GM10266 (cell line): ENCODE data around the gene MRPL23.

ENCODE experiments used
- DNase-seq: peaks from one replicate; pipeline ENCODE4 v3.0.0; 2012; ENCODE audit errors: extremely low spot score
- CTCF ChIP-seq: IDR thresholded peaks from 2 replicates; pipeline ENCODE4 v1.5.1; 2012; ENCODE audit warnings: mild to moderate bottlenecking, low read depth; ENCODE audit not compliant: control insufficient read depth, insufficient read depth; ENCODE audit errors: missing control alignments

MRPL23 gene

GRCh38 chr11:1958367-1958766 lies 11.2 kb downstream of the MRPL23 start:
- DNase-seq: no peak
- no peak for TF ChIP-seq CTCF

- no peak for TF ChIP-seq CTCF
Observed at GRCh38 chr11:1959786-1960185, 12.7 kb downstream of the MRPL23 start.

GRCh38 chr11:1963864-1964263 lies 16.7 kb downstream of the MRPL23 start:
- TF ChIP-seq CTCF: no peak
- DNase-seq: no peak

More at GRCh38 chr11:1959786-1960185, 12.7 kb downstream of the MRPL23 start:
- no peak for DNase-seq

GRCh38 chr11:1964348-1964747 lies 17.2 kb downstream of the MRPL23 start:
- no peak for DNase-seq
- TF ChIP-seq CTCF: no peak

- no peak for DNase-seq
- TF ChIP-seq CTCF: no peak
Observed at GRCh38 chr11:1964955-1965354, 17.8 kb downstream of the MRPL23 start.

GRCh38 chr11:1966531-1966930 lies 19.4 kb downstream of the MRPL23 start:
- no peak for TF ChIP-seq CTCF

GRCh38 chr11:1967641-1968225 lies 20.6 kb downstream of the MRPL23 start:
- no peak for TF ChIP-seq CTCF
- no peak for DNase-seq

More at GRCh38 chr11:1966531-1966930, 19.4 kb downstream of the MRPL23 start:
- no peak for DNase-seq
